Uterus (tissue), 2 donors: Measurements from ENCODE around the gene PLEKHG3.

Experiments used
- CTCF ChIP-seq, 4 experiments: fragments of 200-600 bp in 2 of 4; fragments of 450-650 bp in 2 of 4; sonication (generic) in 2 of 4; IDR thresholded peaks; one replicate each; pipeline ENCODE4 v1.5.1; 2016 to 2019; ENCODE audit warnings: antibody characterized with exemption in 4 of 4, mild to moderate bottlenecking in 2 of 4, moderate library complexity in 1 of 4
- POLR2A ChIP-seq, 2 donors: fragments of 450-650 bp; IDR thresholded peaks; one replicate each; pipeline ENCODE4 v1.6.1; 2016; ENCODE audit warnings: antibody characterized with exemption in 2 of 2, mild to moderate bottlenecking in 1 of 2, moderate library complexity in 1 of 2

GRCh38 chr14:64719601-64720000 lies 15.4 kb downstream of the PLEKHG3 start:
- no peak for TF ChIP-seq CTCF (IDR thresholded peaks at IDR 0.05)
- no peak for TF ChIP-seq POLR2A (IDR thresholded peaks at IDR 0.05)
